Measurements from ENCODE around the gene VKORC1. TPM values are rescaled to one million over a fixed set of nuclear protein-coding genes. Genes with fewer than 3 reads are reported as not detected.
"Not testable (repeated sequence)": the region's sequence is repeated elsewhere in the genome, so short reads cannot be mapped to it uniquely, and the experiment has no call there.

Gene VKORC1
- 115 TPM for polyA plus RNA-seq (2012; ENCODE audit: insufficient read depth, insufficient read length)

GRCh38 chr16:31094424-31095120, at the start of gene VKORC1:
Gene VKORC1, minus strand, starts transcription at chr16:31094797. Its CDS starts 68 bp downstream, at chr16:31094729.
- DNase-seq (ENCODE audit: low read depth, low spot score), result peak; percentile 89
- peak within 1 kb of the TSS; percentile 92 for H3K4me3 ChIP-seq (ENCODE audit: low read length)

DNA sequence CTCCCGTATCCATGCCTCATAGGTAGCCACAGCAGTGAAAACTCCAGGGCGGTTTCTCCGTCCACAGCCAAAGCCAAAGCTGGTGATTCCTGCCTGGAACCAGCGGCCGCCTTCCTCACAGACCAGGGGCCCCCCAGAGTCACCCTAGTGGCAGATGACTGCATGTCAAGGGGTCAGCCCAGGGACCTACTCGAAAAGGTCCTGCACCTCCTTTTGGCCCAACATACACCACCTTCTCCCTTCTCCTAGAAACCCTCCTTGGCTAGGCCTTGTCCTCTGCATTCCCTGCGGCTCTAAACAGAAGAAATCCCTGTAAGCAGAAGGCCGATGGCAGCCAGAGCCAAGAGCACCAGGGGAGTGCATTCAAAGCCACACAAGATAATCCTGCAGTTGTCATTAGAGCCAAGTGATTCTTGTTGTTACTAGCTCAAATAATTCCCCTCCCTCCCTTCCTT, 49.1 kb upstream of the VKORC1 start:
- no peak overlapping the region for H3K4me3 ChIP-seq (ENCODE audit: low read length)
- DNase-seq (ENCODE audit: low read depth, low spot score), result no peak

GRCh38 chr16:31143011-31143693, 48.6 kb upstream of the VKORC1 start:
- DNase-seq (ENCODE audit: low read depth, low spot score), result no peak
- H3K4me3 ChIP-seq (ENCODE audit: low read length), result peak overlapping the region; percentile 33

GRCh38 chr16:31142109-31143010, 47.8 kb upstream of the VKORC1 start:
- H3K4me3 ChIP-seq (ENCODE audit: low read length), result peak overlapping the region; percentile 33
- DNase-seq (ENCODE audit: low read depth, low spot score), result peak; percentile 96

- H3K4me3 ChIP-seq (ENCODE audit: low read length), result peak overlapping the region; percentile 23
- DNase-seq (ENCODE audit: low read depth, low spot score), result no peak
Measured at GRCh38 chr16:31141489-31142108, 47.0 kb upstream of the VKORC1 start.

DNA sequence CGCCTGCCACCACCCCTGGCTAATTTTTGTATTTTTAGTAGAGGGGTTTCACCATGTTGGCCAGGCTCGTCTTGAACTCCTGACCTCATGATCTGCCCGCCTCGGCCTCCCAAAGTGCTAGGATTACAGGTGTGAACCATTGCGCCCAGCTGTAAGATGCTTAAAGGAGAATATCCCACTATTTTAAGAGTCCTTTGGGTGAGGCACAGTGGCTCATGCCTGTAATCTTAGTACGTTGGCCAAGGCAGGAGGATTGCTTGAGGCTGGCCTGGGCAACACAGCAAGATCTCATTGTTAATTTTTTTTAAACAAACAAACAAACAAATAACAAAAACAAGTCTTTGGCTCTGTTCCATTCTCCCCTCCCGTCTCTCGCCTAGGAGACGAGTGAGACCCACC, 46.5 kb upstream of the VKORC1 start:
- H3K4me3 ChIP-seq (ENCODE audit: low read length); DNase-seq (ENCODE audit: low read depth, low spot score): not testable (repeated sequence)

DNA sequence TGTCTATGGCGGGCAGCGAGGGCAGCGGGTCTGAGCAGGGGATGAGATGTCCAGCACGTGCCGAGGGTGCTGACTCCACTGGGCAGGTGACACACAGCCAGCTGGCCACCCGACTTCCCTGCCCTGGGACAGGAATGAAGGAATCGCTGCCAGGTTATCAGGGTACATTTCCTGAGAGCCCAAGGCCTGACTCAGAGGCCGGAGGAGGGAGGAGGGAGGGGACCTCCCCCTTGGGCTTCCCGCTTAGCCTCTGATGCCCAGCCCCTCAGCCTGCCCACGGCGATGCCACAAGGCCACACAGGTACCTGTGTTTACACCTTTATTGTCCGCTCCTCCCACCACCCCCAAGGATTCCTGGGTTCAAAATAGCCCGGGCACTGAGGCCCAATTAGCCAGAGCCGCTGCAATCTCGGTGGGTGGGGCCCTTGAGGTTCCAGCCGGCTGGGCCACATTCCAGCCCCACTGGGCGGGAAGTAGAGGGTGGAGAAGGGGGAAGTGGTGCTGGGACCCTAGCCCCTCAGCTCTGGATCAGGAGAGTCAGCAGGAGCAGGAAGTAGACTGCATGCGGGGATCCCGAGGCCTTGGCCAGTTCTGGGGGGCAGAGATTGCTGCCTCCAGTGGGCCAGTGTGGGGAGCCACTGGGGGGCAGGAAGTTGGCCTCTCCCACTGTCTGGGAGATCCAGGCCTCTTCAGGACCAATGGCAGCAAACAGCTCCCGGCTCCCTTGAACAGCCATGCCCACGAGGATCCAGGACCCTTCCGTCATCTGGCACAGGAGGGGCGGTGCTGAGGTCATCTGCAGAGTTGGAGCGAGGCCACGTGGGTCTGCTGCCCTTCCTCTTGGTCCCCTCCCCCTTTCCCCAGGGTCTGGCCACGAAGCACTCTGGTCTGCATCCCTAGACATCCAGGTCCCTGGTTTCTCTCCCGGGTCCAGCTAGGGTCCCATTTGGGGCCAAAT, 44.3 kb upstream of the VKORC1 start:
- H3K4me3 ChIP-seq (ENCODE audit: low read length), result no peak overlapping the region
- DNase-seq (ENCODE audit: low read depth, low spot score), result no peak

GRCh38 chr16:31136822-31137499, 42.4 kb upstream of the VKORC1 start:
- not testable (repeated sequence) for DNase-seq (ENCODE audit: low read depth, low spot score); H3K4me3 ChIP-seq (ENCODE audit: low read length)

DNA sequence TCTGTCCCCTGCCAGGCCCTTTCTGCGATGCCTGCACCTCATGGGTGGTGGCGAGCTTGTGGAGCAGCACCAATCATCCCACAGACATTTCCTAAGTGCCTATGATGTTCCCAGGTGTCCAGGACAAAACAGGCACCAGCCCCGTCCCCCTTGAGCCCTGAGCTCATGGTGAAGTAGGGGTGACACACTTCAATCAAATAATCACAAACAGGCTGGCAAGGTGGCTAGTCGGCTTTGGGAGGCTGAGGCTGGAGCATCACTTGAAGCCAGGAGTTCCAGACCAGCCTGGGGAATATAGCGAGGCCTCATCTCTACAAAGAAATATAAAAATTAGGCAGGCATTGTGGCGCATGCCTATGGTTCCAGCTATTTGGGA, 41.7 kb upstream of the VKORC1 start:
- DNase-seq (ENCODE audit: low read depth, low spot score), result no peak
- H3K4me3 ChIP-seq (ENCODE audit: low read length), result no peak overlapping the region

- DNase-seq (ENCODE audit: low read depth, low spot score), result no peak
- no peak within 1 kb of the TSS for H3K4me3 ChIP-seq (ENCODE audit: low read length)
Measured at GRCh38 chr16:31135535-31136286, 41.1 kb upstream of the VKORC1 start, which contains the start of gene PRSS8. Gene PRSS8, minus strand, starts transcription at chr16:31135727. Its CDS starts 229 bp downstream, at chr16:31135498.

GRCh38 chr16:31134625-31135534, 40.3 kb upstream of the VKORC1 start:
- no peak overlapping the region for H3K4me3 ChIP-seq (ENCODE audit: low read length)
- DNase-seq (ENCODE audit: low read depth, low spot score), result no peak

DNA sequence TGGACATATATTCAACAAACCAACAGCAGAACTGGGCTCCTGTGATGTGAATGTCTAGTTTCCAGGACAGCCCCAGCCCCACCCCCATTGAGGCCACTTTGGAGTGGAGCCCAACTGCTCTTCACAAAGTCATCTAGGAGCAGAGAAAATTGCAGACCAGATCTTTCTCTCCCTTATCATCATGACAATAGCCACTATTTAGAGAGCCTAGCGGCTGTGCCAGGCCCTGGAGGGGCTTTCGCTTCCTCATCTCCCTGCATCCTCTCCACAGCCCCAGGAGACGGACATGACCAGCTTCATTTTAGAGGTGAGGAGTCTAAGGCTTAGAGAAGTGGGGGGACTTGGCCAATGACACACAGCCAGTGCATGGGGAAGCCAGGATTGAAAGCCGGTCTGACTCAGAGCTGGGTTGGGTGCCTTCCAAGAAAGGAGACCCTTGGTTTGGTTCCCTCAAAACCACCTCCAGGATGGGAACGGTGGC, 39.5 kb upstream of the VKORC1 start:
- no peak for DNase-seq (ENCODE audit: low read depth, low spot score)
- no peak overlapping the region for H3K4me3 ChIP-seq (ENCODE audit: low read length)

DNA sequence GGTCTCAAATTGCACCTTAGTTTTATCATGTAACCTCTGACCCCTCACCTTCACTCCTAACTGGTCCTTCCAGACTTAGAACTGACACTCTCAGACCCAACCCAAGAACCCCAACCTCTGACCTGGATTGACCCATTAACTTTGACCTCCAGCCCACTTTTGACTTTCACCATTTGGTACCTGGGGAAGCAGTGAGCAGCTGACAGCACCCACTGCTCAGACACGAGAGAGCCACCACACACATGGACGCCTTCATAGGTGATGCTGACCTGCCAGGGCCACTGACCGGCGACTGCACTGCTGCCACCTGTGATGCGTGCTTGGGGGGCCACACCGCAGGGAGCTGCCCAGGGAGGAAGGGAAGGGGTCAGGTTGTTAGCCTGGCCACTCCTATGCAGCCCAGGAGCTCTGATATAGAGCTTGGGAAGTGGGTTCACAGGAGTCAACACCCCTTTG, 38.5 kb upstream of the VKORC1 start:
- DNase-seq (ENCODE audit: low read depth, low spot score), result no peak
- H3K4me3 ChIP-seq (ENCODE audit: low read length), result no peak overlapping the region

DNA sequence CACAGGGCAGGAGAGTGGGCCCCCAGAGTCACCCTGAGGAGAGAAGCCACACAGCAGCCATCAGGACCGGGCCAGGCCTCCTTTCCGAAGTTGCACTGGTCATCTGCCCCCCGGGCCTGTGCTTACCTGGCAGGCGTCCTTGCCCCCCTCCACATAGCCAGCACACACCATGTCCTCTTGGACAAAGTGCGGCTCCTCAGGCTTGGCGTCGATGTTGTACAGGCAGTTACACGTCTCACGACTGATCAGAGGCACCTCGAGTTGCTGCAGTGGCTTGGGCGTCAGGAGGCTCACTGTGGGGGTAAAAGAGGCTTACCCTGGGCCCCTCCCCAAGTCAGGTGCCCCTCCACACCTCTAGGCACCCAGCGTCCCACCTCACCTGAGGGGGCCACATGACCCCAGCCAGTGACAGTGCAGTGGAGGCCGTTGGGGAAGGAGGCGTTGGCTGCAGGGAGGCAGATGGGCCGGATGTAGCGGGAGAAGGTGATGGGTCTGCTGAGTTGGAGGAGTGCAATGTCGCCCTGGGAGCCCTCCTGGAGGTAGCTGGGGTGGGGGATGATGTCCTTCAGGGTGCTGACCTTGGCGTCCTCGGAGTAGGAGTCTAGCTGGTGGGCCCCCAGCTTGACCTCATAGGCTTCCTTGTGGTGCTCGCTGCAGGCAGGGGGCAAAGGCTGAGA, 37.8 kb upstream of the VKORC1 start:
- DNase-seq (ENCODE audit: low read depth, low spot score), result no peak
- H3K4me3 ChIP-seq (ENCODE audit: low read length), result no peak overlapping the region

GRCh38 chr16:31131841-31132271, 37.3 kb upstream of the VKORC1 start:
- no peak for DNase-seq (ENCODE audit: low read depth, low spot score)

More at GRCh38 chr16:31131841-31132271, 37.3 kb upstream of the VKORC1 start:
- no peak overlapping the region for H3K4me3 ChIP-seq (ENCODE audit: low read length)
